ENCODE data around the gene NPLOC4.

Gene NPLOC4

GRCh38 chr17:81607431-81607830 lies 29.5 kb downstream of the NPLOC4 start:
- TF ChIP-seq, protein P1, sequence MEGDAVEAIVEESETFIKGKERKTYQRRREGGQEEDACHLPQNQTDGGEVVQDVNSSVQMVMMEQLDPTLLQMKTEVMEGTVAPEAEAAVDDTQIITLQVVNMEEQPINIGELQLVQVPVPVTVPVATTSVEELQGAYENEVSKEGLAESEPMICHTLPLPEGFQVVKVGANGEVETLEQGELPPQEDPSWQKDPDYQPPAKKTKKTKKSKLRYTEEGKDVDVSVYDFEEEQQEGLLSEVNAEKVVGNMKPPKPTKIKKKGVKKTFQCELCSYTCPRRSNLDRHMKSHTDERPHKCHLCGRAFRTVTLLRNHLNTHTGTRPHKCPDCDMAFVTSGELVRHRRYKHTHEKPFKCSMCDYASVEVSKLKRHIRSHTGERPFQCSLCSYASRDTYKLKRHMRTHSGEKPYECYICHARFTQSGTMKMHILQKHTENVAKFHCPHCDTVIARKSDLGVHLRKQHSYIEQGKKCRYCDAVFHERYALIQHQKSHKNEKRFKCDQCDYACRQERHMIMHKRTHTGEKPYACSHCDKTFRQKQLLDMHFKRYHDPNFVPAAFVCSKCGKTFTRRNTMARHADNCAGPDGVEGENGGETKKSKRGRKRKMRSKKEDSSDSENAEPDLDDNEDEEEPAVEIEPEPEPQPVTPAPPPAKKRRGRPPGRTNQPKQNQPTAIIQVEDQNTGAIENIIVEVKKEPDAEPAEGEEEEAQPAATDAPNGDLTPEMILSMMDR (IDR thresholded peaks at IDR 0.05; ENCODE audit: insufficient read depth, low read depth, low read length, missing control alignments) = no peak
- no peak overlapping the region for H3K4me3 ChIP-seq (ENCODE audit: low read length)
- DNase-seq (ENCODE audit: low read depth) = no peak

GRCh38 chr17:81603846-81604610 lies 32.9 kb downstream of the NPLOC4 start:
- TF ChIP-seq, protein P1 (IDR thresholded peaks at IDR 0.05; ENCODE audit: insufficient read depth, low read depth, low read length, missing control alignments) = no peak
- H3K4me3 ChIP-seq (ENCODE audit: low read length) = no peak overlapping the region
- DNase-seq (ENCODE audit: low read depth) = no peak

DNA sequence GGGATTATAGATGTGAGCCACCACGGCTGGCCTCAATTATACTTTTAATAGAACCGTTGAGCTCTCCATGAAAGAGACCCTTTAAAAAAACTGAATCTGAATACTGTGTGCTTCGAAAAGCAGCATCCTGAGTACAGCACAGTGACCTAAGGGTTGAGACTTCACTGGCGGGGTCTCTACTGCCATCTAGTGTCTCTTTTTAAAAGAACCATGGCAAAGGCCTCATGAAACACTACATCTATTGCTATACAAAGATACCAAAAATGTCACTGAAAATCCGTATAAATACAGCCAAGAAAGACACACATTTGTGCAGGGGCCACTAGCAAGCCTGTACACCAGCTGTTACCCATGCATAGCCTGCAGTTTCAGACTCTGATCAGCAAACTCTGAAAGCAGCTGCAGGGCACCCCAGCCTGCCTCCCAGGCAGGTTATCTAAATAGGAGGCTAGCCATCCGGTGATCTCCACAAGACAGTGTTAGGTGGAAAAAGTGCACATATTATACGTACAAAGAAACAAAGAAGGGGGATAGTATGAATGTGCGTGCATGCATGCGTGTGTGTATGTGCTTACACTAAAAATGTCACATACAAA lies 35.3 kb downstream of the NPLOC4 start:
- TF ChIP-seq, protein P1 (IDR thresholded peaks at IDR 0.05; ENCODE audit: insufficient read depth, low read depth, low read length, missing control alignments) = peak; percentile 84
- DNase-seq (ENCODE audit: low read depth) = peak; percentile 75
- no peak overlapping the region for H3K4me3 ChIP-seq (ENCODE audit: low read length)

- TF ChIP-seq, protein P1 (IDR thresholded peaks at IDR 0.05; ENCODE audit: insufficient read depth, low read depth, low read length, missing control alignments) = no peak
- no peak for DNase-seq (ENCODE audit: low read depth)
Measured at GRCh38 chr17:81599719-81600486, 37.0 kb downstream of the NPLOC4 start.

GRCh38 chr17:81593105-81593871 lies 43.6 kb downstream of the NPLOC4 start:
- TF ChIP-seq, protein P1 (IDR thresholded peaks at IDR 0.05; ENCODE audit: insufficient read depth, low read depth, low read length, missing control alignments) = no peak
- no peak for DNase-seq (ENCODE audit: low read depth)

More at GRCh38 chr17:81599719-81600486, 37.0 kb downstream of the NPLOC4 start:
- H3K4me3 ChIP-seq (ENCODE audit: low read length) = no peak overlapping the region

DNA sequence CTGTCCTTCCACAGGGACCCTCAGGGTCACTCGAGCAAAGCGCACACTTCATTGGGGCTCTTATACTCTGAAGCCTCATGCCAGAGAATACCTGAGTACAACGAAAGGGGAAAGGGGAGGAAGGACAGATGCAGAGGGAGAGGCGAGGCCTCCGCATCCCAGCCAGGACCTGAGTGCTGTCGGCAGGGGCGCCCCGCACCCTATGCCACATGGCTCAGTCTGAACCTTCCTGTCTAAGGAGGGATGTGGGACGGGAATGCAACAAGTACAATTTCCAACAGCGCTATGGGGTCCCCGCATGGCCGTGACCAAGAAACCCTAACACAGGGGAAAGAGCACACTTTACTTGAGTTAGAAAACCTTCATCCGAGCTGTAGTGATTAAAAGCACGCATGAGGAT lies 44.9 kb downstream of the NPLOC4 start:
- no peak for DNase-seq (ENCODE audit: low read depth)
- TF ChIP-seq, protein P1 (IDR thresholded peaks at IDR 0.05; ENCODE audit: insufficient read depth, low read depth, low read length, missing control alignments) = no peak
- no peak overlapping the region for H3K4me3 ChIP-seq (ENCODE audit: low read length)

More at GRCh38 chr17:81593105-81593871, 43.6 kb downstream of the NPLOC4 start:
- H3K4me3 ChIP-seq (ENCODE audit: low read length) = no peak overlapping the region

Data from epithelial cell of esophagus (primary cell).